ENCODE measurements around the gene UNC13B.

- TF ChIP-seq POLR2A (IDR thresholded peaks at IDR 0.05) (no peak), CTCF (IDR thresholded peaks at IDR 0.05) (no peak)
Measured at GRCh38 chr9:35350212-35350611, 188.4 kb downstream of the UNC13B start.
